ENCODE results near the gene ABCB8. TPM values are rescaled to one million over a fixed set of nuclear protein-coding genes. Genes with fewer than 3 reads are reported as not detected.

The ABCB8 gene
- total RNA-seq, 1 donor from 2014 or later = 28.5 TPM

DNA sequence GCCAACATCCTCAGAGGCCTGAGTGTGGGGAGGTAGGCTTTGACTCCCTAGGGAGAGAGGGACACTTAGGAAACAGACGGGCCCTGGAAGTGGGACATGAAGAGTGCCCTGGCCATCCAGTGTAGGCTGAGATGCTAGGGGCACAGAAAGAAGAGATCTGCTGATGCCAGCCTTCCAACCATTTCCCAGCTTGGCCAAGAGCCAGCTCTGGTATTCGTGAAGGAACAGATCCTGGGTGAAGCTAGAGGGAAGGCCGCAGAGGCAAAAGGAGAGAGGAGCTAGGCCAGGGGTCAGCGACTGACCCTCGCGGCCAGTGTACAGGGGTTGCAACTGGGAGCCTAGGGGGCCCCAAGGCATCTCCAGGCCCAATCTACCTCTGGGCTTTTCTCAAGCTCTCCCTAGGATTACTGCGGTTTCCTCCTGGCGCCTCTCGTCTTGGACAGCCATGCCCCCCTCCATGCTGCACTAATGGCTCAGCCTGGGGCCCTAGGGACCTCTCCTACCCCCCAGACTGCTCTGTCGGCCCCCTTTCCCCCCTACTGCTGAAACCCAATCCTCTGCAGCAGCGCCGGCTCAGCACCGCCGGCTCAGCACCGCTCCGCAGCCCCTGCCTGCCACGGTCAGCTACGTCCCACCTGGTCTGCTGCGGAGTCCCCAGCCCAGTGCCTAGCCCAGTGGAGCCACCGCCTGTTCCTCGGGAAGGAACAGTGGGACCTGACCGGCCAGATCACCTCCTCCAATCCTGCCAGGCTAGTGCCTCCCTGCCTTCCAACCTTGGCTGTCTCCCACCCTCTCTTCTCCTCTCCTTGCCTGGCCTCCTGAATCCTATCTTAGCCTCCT lies 19.9 kb downstream of the ABCB8 start, which contains the start of gene ASIC3:
TSS of gene ASIC3 (plus strand) at position 556 of the 840 bp plus-strand sequence. CDS start 355 bp downstream, outside the sequence.
- intact Hi-C loops (cut with DNase I) = no loop called here

DNA sequence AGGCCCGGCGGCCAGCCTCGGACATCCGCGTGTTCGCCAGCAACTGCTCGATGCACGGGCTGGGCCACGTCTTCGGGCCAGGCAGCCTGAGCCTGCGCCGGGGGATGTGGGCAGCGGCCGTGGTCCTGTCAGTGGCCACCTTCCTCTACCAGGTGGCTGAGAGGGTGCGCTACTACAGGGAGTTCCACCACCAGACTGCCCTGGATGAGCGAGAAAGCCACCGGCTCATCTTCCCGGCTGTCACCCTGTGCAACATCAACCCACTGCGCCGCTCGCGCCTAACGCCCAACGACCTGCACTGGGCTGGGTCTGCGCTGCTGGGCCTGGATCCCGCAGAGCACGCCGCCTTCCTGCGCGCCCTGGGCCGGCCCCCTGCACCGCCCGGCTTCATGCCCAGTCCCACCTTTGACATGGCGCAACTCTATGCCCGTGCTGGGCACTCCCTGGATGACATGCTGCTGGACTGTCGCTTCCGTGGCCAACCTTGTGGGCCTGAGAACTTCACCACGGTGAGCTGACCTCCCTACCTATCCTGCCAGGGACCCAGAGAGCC lies 20.7 kb downstream of the ABCB8 start:
- no peak for DNase-seq (ENCODE audit: low spot score)
- intact Hi-C loops (cut with DNase I) = no loop called here

More for the DNA sequence above, 19.9 kb downstream of the ABCB8 start, which contains the start of gene ASIC3:
- DNase-seq (ENCODE audit: low spot score) = no peak

DNA sequence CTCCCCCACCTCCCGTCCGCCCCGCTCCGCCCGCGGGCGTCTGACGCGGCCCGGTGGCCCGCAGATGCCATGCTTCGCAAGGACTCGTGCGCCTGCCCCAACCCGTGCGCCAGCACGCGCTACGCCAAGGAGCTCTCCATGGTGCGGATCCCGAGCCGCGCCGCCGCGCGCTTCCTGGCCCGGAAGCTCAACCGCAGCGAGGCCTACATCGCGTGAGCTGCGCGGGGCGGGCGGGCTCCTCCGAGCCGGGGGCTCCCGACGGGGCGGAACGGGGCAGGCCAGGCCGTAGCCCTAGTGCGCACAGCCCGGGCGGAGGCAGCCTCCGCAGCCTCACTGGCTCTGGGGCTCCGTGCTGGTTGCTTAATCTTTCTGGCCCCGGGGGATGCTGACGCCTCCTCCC lies 22.9 kb downstream of the ABCB8 start:
- intact Hi-C loops (cut with DNase I) = no loop called here
- DNase-seq (ENCODE audit: low spot score) = no peak

DNA sequence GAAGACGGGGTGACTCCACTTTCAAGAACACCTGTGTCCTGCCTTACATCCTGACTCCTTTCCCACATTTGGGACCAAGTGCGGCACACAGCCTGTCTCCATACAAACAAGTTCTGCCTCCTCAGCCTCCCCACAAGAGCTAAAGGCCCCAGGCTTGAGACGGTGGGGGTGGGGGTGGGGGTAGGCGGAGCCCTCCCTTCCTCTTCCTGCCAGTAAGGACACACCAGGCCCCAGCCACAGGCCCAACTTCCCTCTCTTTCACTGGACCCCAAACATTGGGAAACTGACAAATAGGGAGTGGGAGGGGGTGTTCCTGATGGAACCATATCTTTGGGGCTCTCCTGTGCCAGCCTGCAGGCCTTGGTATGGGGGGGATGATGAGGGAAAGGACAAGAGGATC lies 24.8 kb downstream of the ABCB8 start:
- intact Hi-C loops (cut with DNase I) = no loop called here
- DNase-seq (ENCODE audit: low spot score) = no peak

DNA sequence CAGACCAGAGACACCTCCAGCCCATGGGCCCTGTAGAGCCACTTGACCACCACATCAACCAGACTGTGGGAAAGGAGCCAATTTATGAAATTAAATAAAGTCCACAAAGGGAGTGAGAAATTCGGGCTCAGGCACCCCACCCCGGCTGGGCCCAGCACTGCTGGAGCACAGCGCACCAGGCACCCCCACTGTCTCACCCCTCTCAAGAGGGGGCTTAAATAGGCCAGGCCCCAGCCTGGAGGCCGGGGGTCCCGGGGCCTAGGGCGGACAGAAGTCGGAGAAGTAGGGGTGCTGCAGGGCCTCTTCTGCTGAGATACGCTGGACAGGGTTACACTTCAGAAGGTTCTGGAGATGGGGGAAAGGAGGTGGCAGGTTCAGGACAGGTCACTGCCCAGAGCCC lies 25.5 kb downstream of the ABCB8 start:
- intact Hi-C loops (cut with DNase I) = no loop called here

DNA sequence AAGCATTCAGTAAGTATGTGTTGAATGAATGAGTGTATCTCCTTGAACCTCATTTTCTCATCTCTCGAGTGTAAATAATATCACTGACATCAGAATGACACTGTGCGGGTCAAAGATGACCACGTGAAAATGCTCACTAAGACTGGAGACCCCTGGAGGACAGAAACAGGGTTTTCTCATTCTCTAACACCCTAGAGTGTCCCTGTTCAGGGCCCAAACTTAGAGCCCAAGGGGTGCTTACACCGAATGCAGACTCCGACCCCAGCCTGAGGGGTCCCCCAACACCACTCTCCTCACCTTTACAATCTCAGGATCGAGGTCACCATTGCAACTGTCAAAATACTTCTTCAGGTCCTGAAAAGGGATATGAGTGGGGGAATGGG lies 28.0 kb downstream of the ABCB8 start:
- DNase-seq (ENCODE audit: low spot score) = no peak
- intact Hi-C loops (cut with DNase I) = no loop called here

More for the DNA sequence above, 25.5 kb downstream of the ABCB8 start:
- DNase-seq (ENCODE audit: low spot score) = no peak

DNA sequence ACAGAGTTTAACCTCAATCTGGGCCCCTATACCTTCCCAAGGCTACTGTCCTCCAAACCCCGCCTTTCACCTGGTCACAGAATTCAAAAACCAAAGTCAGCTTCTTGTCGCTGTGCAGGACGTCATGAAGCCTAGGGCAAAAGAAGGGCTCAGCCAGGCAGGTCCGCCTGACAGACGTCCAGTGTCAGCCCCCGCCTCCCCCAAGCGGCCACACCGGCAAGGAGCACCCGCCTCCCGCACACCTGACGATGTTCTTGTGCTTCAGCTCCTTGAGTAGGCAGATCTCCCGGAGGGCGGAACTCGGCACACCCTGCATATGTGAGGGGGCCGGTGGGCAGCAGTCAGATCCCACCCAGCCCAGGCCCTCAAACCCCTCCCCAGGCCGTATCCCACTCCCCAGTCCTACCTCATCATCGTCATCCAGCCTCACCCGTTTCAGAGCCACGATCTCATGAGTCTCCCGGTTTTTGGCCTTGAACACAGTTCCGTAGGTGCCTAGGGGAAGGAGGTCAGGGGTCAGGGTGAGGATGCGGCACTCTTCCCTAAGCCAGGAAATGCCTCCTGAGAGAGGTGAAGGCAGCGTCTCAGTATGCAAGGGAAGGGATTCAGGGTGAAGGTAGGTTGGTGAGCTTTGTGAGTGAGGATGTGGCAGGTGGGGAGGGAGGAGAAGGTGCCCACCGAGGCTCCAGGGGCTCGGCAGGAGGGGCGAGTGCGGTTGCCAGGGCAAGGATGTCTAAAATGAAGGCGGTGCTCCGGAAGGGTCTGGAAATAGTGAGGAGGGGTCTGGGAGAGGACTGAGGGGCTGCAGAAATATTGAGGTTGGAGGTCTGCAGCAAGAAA lies 28.6 kb downstream of the ABCB8 start:
- no peak for DNase-seq (ENCODE audit: low spot score)
- intact Hi-C loops (cut with DNase I) = no loop called here

DNA sequence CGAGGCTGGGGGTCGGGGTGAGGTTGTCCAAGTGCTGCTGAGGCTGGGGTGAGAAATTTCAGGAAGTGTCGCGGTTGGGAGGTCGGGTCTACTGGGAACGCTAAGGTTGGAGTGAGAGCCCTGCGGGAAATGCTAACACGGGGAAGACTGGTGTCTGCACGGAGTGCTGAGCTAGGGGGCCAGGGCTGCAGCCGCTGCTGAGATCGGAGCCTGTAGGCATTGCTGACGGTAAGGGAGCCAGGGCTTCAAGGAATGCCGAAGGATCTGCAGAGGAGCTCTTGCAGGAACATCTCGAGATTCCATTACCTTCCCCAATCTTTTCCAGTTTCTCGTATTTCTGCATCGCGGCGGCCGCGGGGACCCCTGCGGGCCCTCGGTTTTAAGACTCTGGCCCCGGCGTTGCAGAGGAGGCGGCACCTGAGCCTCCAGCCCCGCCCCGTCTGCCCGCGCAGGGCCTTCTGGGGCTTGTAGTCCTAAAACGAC lies 29.3 kb downstream of the ABCB8 start, which contains the start of gene CDK5:
TSS of gene CDK5 (minus strand) at position 392 of the 483 bp plus-strand sequence. CDS start at position 343, 49 bp downstream.
- intact Hi-C loops (cut with DNase I) = no loop called here
- DNase-seq (ENCODE audit: low spot score) = no peak

DNA sequence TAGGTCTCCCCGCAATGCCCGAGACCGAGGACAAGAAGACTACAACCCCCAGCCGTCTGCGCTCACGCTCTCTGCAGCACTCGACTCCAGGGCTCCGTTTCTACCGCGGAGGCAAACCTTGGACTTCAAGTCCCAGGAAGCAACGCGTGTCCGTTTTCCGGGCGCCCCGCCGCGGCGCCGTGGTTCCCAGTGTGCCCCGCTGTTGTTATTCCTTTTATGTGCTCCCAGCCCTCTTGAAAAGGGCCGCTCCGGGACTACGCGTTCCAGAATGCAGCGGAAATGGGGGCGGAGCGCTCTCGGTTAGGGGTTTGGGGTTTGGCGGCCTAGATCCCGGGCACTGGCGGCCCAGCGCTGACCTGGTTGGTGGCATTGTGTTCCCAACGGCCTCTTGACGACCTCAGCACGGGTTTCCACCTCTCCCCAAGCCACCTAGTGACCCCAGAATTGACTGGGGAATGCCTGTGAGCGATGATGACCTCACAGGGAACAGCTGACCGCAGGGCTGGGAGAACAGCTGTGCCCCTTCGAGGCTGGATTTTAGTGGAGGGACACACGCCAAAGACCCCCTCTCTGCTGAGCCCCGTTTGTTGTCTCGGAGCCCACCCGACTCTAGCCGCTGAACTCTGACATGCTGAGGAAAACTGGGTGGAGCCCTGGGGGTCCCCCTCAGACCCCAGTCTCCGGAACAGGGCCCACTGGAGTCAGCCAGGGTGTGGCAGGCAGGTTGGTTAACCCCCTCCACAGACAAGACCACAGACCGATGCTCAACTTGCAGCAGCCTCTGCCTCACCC lies 29.9 kb downstream of the ABCB8 start:
- DNase-seq (ENCODE audit: low spot score) = peak; percentile 99
- intact Hi-C loops (cut with DNase I) = loop anchor here (2.0 kb wide), 1 partner anchor 29 kb away; the partner anchor contains the start of gene ABCB8

DNA sequence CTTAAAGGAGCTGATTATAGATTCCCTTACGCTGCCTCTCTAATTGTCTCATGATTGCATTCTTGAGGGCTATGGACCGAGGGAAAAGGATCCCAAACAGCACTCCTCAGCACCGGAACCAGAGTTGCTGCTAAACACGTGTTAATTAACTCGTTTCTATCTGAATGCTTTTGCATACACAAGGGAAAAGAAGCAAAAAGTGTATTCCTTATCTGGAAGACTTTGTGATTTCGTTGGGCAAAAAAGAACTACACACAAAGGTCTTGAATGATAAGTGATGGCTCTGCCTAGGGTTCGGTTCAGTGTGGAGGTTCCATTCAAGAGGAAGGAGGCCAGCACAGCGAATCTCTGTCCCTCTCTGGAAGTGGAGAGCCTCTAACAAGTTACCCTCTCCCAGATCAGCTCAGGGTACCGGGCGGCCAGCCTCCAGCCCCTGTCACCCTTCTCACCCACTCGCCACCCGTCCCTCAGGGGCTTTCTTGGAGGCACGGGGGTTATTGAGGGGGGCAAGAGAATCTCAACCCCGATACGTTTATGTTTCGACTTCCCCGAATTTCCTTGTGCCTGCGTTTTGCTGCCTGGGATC lies 30.6 kb downstream of the ABCB8 start:
- DNase-seq (ENCODE audit: low spot score) = no peak
- intact Hi-C loops (cut with DNase I) = loop anchor here (1.0 to 2.0 kb wide), 2 partner anchors 21 to 30 kb away; partner anchors contain the start of genes ABCB8 and FASTK

DNA sequence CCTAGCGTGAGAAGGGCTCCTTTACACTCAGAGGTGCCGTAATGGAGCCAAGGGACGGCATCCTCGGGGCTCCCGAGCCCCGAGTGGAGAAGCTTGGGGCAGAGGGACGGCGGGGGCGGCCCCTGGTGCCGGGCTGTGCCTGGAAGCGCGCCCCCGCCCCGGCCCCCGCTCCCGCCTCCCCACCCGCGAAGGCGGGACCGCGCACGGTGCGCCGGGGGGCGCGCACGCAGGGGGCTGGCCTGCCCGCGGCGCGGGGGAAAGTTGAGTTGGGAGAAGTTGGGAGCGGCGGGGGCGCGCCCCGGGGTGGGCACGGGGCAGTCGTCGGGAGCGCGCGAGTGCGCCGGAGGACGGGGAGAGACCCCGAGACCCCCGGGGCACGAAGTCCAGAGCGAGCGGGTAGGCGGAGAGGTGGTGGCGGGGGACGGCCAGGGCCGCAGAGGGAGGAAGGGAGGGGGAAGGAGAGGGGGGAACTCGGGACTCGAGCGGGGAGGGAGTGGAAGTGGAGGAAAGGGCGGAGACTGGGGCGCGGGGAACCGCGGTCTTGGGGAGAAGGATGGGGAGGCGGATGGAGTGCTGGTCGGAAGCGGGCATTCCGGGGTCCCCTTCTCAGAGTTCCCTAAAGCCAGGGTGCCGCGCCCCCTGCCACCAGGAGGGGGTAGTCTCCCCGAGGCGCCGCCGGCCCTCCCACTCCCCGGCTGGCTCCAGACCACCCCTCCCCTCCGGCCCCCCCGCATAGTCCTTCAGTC lies 31.3 kb downstream of the ABCB8 start, which contains the start of gene SLC4A2:
TSS of gene SLC4A2 (plus strand) at position 223 of the 746 bp plus-strand sequence. CDS start 2,399 bp downstream, outside the sequence.
- intact Hi-C loops (cut with DNase I) = loop anchor here (1.0 to 2.0 kb wide), 2 partner anchors 21 to 31 kb away; partner anchors contain the start of genes ABCB8 and FASTK

DNA sequence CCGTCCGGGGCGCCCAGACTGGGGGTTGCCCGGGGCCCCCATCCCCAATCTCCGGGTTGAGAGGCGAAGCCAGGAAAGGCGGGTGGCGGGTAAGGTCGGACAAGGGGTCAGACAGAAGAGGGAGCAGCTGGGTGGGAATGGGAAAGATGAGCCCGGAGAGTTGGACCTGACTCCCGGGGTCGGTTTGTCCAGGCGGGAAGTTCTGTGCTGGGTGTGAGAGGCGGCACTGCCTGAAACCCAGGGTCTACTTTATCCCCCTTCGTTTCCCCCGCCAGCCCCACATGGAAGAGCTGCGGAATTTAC lies 31.8 kb downstream of the ABCB8 start:
- DNase-seq (ENCODE audit: low spot score) = no peak
- intact Hi-C loops (cut with DNase I) = no loop called here

More for the DNA sequence above, 31.3 kb downstream of the ABCB8 start, which contains the start of gene SLC4A2:
- DNase-seq (ENCODE audit: low spot score) = peak; percentile 89

DNA sequence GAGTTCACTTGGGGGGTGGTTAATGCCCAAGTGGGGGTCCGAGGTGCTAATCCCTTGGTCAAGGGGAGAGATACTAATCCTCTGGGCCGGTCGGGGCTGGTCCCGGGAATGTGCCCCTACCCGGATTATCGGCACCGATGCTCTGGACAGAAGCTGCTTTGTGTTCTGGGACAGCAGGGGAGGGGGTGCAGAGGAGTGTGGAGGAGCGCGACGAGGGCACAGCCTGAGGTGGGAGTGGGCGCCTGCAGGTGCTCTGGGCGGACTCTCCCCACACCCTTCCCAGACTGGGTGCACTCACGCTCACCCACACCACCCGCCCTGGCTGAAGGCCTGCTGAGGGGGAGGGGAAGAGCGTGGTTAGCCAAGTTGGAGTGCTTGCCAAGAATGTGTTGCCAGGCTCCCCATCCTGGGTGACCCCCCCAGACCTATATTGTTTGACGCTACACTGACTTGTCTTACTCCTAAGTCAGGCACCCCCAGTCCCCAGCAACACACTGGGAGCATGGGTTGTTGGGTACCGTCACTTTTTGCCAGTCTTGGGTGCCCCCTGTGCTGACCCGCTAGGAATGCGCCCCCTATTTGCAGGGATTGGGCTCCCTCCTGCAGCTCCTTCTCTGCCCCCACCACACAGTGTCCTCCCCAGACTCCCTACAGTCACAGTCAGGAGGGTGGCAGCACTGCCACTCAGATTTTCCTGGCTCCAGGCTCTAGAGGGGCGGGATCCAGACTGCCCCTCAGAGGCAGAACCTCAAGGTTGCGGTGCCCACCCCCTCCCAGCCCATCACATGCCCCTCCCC lies 32.4 kb downstream of the ABCB8 start:
- no peak for DNase-seq (ENCODE audit: low spot score)
- intact Hi-C loops (cut with DNase I) = no loop called here

DNA sequence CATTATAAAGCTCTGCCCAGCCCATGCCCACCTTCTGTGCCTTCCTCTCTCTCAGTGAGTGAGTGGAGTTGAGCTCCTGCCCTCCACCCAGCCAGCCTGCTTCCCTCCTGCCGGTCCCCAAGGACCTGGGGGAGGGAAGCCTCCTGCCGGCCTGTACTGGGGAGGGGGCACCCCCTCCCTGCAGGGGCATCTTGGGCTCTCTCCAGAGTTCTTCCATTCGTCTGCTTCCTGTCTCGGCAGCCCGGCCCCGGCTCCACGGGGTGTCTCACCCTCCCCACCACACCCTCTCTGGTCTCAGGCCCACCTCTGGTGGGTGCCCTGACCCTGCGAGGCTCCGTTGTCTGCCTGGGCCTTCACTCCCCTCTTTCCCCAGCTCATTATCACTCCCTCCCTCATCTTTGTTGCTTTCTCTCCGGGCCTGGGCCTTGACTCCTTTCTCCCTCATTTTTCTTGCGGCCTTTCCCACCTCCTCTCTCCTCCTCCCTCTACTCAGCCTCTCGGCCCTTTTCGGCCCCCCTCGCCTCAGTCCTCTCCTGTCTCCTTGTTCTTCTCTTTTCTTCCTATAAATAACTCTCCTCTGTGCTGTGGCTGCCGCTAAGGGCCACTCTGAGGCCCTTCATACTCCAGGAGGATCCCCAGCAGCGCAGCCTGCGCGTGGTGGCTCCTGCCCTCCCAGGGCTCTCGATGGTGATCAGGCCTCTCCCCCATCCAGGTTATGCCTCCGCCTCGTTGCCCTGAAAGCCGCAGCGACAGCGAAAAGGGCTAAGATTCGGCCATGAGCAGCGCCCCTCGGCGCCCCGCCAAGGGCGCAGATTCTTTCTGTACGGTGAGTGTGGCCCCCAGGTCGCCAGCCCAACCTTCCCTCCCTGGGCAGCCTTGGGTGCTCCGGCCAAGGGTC lies 33.2 kb downstream of the ABCB8 start:
- DNase-seq (ENCODE audit: low spot score) = no peak

DNA sequence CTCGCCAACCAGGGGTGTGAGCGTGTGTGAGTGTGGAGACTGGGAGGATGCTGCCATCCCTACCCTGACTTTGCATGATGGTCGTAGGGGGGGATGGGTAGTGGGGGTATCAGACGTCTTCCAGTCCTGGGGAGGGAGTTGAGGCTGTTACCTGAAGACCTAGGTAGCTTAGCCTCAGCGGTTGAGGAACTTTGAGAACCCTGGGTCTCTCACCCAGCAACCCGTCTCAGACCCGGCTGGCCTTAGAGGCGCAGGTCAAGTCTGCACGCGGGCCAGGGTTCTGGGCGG lies 33.8 kb downstream of the ABCB8 start:
- DNase-seq (ENCODE audit: low spot score) = no peak
- intact Hi-C loops (cut with DNase I) = no loop called here

More for the DNA sequence above, 33.2 kb downstream of the ABCB8 start:
- intact Hi-C loops (cut with DNase I) = no loop called here

Data from cardiac septum (tissue), 1 donor.